Measurements from ENCODE around the gene TTC34.

TTC34 gene

GRCh38 chr1:2587860-2588571, 213.5 kb downstream of the TTC34 start:
- peak overlapping the region; percentile 69 for H3K4me3 ChIP-seq (ENCODE audit: low read depth, low read length)
- TF ChIP-seq CTCF (IDR thresholded peaks at IDR 0.05; ENCODE audit: low read depth, low read length, missing control alignments): no peak
- in situ Hi-C loops (cut with HindIII; ENCODE audit: low sequenced_read_pairs): no loop called here
- DNase-seq (ENCODE audit: low read depth): no peak

DNA sequence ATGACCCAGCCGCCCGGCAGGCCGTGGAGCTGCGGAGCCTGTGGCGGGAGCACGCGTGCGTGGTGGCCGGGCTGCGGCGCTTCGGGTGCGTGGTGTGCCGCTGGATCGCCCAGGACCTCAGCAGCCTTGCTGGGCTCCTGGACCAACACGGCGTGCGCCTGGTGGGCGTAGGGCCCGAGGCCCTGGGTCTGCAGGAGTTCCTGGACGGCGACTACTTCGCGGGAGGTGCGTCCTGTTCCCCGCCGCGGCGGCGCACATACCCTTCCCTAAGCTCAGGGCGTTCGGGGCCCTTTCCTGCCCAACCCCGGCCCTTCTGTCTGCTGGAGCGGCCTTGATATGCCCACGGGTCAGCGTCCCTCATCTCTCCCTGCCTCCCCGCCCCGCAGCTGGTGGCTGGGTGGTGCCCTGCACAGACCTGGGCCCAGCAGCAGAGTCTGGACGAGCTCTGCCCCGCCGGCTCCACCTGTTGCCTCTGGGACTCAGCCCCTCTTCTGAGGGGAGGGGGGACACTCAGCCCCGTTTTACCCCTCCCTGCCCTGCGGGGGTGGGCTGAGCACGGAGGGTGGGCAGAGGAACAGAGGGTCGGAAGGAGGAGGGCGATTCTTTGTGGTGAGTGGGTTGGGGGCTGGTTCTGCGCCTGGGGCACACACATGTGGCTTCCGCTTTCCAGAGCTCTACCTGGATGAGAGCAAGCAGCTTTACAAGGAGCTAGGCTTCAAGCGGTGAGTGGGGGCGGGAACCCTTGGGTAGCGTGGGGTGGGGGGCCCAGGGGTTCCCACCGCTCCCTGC, 214.2 kb downstream of the TTC34 start:
- DNase-seq (ENCODE audit: low read depth): no peak
- H3K4me3 ChIP-seq (ENCODE audit: low read depth, low read length): peak overlapping the region; percentile 69
- no peak for TF ChIP-seq CTCF (IDR thresholded peaks at IDR 0.05; ENCODE audit: low read depth, low read length, missing control alignments)
- in situ Hi-C loops (cut with HindIII; ENCODE audit: low sequenced_read_pairs): no loop called here

DNA sequence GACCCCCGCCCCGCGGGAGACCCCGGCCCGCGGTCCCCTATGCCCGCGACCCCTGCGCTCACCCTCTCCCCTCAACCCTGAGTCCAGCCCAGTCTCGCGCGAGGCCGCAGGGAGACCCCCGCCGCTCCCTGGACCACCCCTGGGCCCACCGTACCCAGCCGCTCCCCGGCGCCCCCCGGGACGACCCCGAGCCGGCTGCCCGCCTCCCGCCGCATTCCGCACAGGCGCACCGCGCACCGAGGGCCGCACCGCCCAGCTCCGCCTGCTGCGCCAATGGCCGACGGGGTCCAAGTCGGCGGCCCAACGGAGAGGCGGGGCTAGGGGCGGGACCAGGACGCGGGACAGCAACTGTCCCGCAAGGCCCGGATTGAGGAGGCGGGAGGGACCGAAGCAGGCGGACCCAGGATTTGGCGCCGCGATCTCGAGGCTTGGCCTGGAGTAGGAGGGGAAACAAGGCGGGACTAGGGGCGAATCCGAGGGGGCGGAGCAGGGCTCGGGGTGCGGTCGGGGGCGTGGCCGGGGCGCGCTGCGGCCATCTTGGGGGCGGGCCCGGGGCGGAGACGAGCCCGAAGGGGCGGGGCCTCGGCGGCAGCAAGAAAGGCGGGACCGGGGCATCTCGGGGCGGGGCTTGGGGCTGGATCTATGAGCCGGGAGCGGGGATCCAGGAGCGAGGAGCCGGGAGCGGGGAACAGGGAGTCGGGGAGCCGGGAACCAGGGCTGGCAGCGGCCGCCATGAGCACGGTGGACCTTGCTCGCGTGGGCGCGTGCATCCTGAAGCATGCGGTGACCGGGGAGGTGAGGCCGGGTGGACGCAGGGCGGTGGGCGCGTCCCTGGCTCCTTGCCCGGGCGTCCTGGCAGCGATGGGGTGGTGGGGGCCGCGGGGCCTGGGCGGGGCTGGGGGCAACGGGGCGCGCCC, 215.1 kb downstream of the TTC34 start, which contains the start of gene PRXL2B:
PRXL2B (plus strand) TSS at position 624 of the 917 bp plus-strand sequence; CDS start at position 733, 109 bp downstream.
- in situ Hi-C loops (cut with HindIII; ENCODE audit: low sequenced_read_pairs): no loop called here

More for the DNA sequence above, 215.1 kb downstream of the TTC34 start, which contains the start of gene PRXL2B:
- TF ChIP-seq CTCF (IDR thresholded peaks at IDR 0.05; ENCODE audit: low read depth, low read length, missing control alignments): no peak
- peak; percentile 97 for DNase-seq (ENCODE audit: low read depth)
- peak within 1 kb of the TSS; percentile 69 for H3K4me3 ChIP-seq (ENCODE audit: low read depth, low read length)
